ENCODE measurements around the gene SLC22A5.

DNA sequence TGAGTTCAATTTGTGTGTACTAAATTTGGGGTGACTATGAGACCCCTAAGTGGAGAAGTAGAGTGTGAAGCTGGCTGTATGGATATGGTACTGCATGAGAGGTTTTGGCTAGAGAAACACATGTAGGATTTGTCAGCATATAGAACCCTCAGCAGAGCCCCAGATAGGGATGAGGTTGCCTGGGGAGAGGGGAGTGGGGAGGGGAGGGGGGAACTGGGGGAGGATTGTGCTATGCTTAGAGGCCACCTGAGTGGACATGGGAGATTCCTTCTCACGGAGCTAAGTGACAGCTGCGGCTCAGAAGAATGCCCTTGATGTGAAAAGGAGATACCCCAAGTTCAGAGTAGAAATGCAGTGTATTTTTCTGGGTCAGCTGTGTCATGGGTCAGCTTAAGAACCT lies 11.2 kb downstream of the SLC22A5 start:
- TF ChIP-seq, protein P1, sequence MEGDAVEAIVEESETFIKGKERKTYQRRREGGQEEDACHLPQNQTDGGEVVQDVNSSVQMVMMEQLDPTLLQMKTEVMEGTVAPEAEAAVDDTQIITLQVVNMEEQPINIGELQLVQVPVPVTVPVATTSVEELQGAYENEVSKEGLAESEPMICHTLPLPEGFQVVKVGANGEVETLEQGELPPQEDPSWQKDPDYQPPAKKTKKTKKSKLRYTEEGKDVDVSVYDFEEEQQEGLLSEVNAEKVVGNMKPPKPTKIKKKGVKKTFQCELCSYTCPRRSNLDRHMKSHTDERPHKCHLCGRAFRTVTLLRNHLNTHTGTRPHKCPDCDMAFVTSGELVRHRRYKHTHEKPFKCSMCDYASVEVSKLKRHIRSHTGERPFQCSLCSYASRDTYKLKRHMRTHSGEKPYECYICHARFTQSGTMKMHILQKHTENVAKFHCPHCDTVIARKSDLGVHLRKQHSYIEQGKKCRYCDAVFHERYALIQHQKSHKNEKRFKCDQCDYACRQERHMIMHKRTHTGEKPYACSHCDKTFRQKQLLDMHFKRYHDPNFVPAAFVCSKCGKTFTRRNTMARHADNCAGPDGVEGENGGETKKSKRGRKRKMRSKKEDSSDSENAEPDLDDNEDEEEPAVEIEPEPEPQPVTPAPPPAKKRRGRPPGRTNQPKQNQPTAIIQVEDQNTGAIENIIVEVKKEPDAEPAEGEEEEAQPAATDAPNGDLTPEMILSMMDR (conservative IDR thresholded peaks at IDR 0.05; ENCODE audit: low read length): no peak
- TF ChIP-seq EZH2phosphoT487 (IDR thresholded peaks at IDR 0.05; ENCODE audit: borderline replicate concordance): no peak
